Stomach smooth muscle (tissue), 2 donors: ENCODE results near the gene ELANE.

Source experiments
- H3K27ac ChIP-seq: one replicate; pipeline ENCODE4 v1.7.0; 2013; ENCODE audit warnings: mild to moderate bottlenecking, low read length, inconsistent platforms
- H3K27me3 ChIP-seq, 2 donors: one replicate each; pipeline ENCODE4 v1.7.0; 2013; ENCODE audit warnings: low read length in 2 of 2; ENCODE audit not compliant: insufficient read depth in 2 of 2, control insufficient read depth in 1 of 2
- H3K36me3 ChIP-seq, 2 donors: one replicate each; pipeline ENCODE4 v1.7.0; 2013; ENCODE audit warnings: low read length in 2 of 2; ENCODE audit not compliant: control insufficient read depth in 2 of 2, insufficient read depth in 2 of 2
- H3K4me1 ChIP-seq: one replicate; pipeline ENCODE4 v1.7.0; 2013; ENCODE audit warnings: low read length; ENCODE audit not compliant: control insufficient read depth, insufficient read depth
- H3K4me3 ChIP-seq, 2 donors: one replicate each; pipeline ENCODE4 v1.7.0; 2013; ENCODE audit warnings: low read length in 2 of 2
- H3K9ac ChIP-seq, 2 donors: one replicate each; pipeline ENCODE4 v1.7.0; 2013; ENCODE audit warnings: low read length in 2 of 2, mild to moderate bottlenecking in 1 of 2
- H3K9me3 ChIP-seq, 2 donors: one replicate each; pipeline ENCODE4 v1.7.0; 2013; ENCODE audit warnings: low read length in 2 of 2; ENCODE audit not compliant: control insufficient read depth in 2 of 2
- donor health status: healthy.
- donor health status: Pancreatic carcinoma.

The ELANE gene

GRCh38 chr19:808423-808775, 43.7 kb upstream of the ELANE start:
- H3K4me1 ChIP-seq: peaks cover 8% of the 10 kb centered on the region
- no peak overlapping the region for H3K27ac ChIP-seq
- H3K9me3 ChIP-seq: no peaks in the 10 kb centered on the region
- H3K36me3 ChIP-seq: peaks cover 40 to 54% of the 10 kb centered on the region in 2 donors
- H3K9ac ChIP-seq: no peak overlapping the region
- H3K4me3 ChIP-seq: no peak overlapping the region
- no peaks in the 10 kb centered on the region for H3K27me3 ChIP-seq

- no peak overlapping the region for H3K9ac ChIP-seq
- H3K4me1 ChIP-seq: peaks cover 3% of the 10 kb centered on the region
- H3K27ac ChIP-seq: no peak overlapping the region
- H3K9me3 ChIP-seq: no peaks in the 10 kb centered on the region
- no peaks in the 10 kb centered on the region for H3K27me3 ChIP-seq
- H3K36me3 ChIP-seq: peaks cover 26 to 41% of the 10 kb centered on the region in 2 donors
- H3K4me3 ChIP-seq: no peak overlapping the region
Observed at GRCh38 chr19:810077-810855, 41.8 kb upstream of the ELANE start.

- Histone ChIP-seq H3K4me1 (no peaks in the 10 kb centered on the region), H3K27me3 (no peaks in the 10 kb centered on the region), H3K4me3 (no peak overlapping the region), H3K9ac (no peak overlapping the region), H3K9me3 (no peaks in the 10 kb centered on the region), H3K27ac (no peak overlapping the region), H3K36me3 (peaks cover 20 to 38% of the 10 kb centered on the region in 2 donors)
Observed at GRCh38 chr19:810883-811489, 41.1 kb upstream of the ELANE start.

- Histone ChIP-seq H3K27me3 (no peaks in the 10 kb centered on the region), H3K4me3 (no peak overlapping the region), H3K27ac (no peak overlapping the region), H3K4me1 (no peaks in the 10 kb centered on the region), H3K9ac (no peak overlapping the region), H3K9me3 (no peaks in the 10 kb centered on the region), H3K36me3 (peaks cover 17 to 34% of the 10 kb centered on the region in 2 donors)
Observed at GRCh38 chr19:811506-812048, 40.5 kb upstream of the ELANE start.

GRCh38 chr19:812049-812746, 39.9 kb upstream of the ELANE start:
- no peaks in the 10 kb centered on the region for H3K27me3 ChIP-seq
- no peaks in the 10 kb centered on the region for H3K4me1 ChIP-seq
- H3K9ac ChIP-seq: no peak overlapping the region
- H3K9me3 ChIP-seq: no peaks in the 10 kb centered on the region
- no peak overlapping the region for H3K27ac ChIP-seq
- H3K4me3 ChIP-seq: no peak overlapping the region
- H3K36me3 ChIP-seq: peaks cover 13 to 28% of the 10 kb centered on the region in 2 donors

GRCh38 chr19:812747-813218, 39.3 kb upstream of the ELANE start:
- Histone ChIP-seq H3K4me1 (no peaks in the 10 kb centered on the region), H3K27ac (no peak overlapping the region), H3K27me3 (no peaks in the 10 kb centered on the region), H3K9ac (no peak overlapping the region), H3K9me3 (no peaks in the 10 kb centered on the region), H3K36me3 (peaks cover 8 to 22% of the 10 kb centered on the region in 2 donors), H3K4me3 (no peak overlapping the region)

- Histone ChIP-seq H3K27me3 (no peaks in the 10 kb centered on the region), H3K4me3 (no peak overlapping the region), H3K4me1 (no peaks in the 10 kb centered on the region), H3K9me3 (no peaks in the 10 kb centered on the region), H3K27ac (no peak overlapping the region), H3K36me3 (peaks cover 5 to 19% of the 10 kb centered on the region in 2 donors), H3K9ac (no peak overlapping the region)
Observed at GRCh38 chr19:813219-814151, 38.6 kb upstream of the ELANE start.

- no peaks in the 10 kb centered on the region for H3K4me1 ChIP-seq
- H3K4me3 ChIP-seq: no peak overlapping the region
- no peaks in the 10 kb centered on the region for H3K27me3 ChIP-seq
- H3K9me3 ChIP-seq: no peaks in the 10 kb centered on the region
- H3K9ac ChIP-seq: no peak overlapping the region
- H3K27ac ChIP-seq: no peak overlapping the region
- peaks cover 5 to 13% of the 10 kb centered on the region in 2 donors for H3K36me3 ChIP-seq
Observed at GRCh38 chr19:814152-815078, 37.7 kb upstream of the ELANE start.

GRCh38 chr19:815079-815774, 36.9 kb upstream of the ELANE start:
- Histone ChIP-seq H3K36me3 (peaks cover 4 to 8% of the 10 kb centered on the region in 2 donors), H3K9me3 (no peaks in the 10 kb centered on the region), H3K4me3 (no peak overlapping the region), H3K4me1 (no peaks in the 10 kb centered on the region), H3K27ac (no peak overlapping the region), H3K27me3 (no peaks in the 10 kb centered on the region), H3K9ac (no peak overlapping the region)
